ES-I3 (cell line): Measurements from ENCODE around the gene SCART1.
"Not testable (repeated sequence)": the region's sequence is repeated elsewhere in the genome, so short reads cannot be mapped to it uniquely, and the experiment has no call there.

Experiments
- H3K36me3 ChIP-seq: 2 replicates; pipeline ENCODE4 v1.6.1; 2013; ENCODE audit warnings: mild to moderate bottlenecking, low read length, control low read depth, moderate library complexity; ENCODE audit not compliant: insufficient read depth
- H3K4me1 ChIP-seq: 2 replicates; pipeline ENCODE4 v1.6.1; 2013; ENCODE audit warnings: mild to moderate bottlenecking, control low read depth, low read length; ENCODE audit not compliant: insufficient read depth
- H3K9ac ChIP-seq: 2 replicates; pipeline ENCODE4 v1.6.1; 2013; ENCODE audit warnings: low read depth, mild to moderate bottlenecking, low read length, moderate library complexity
- H3K9me3 ChIP-seq: 2 replicates; pipeline ENCODE4 v1.6.1; 2013; ENCODE audit warnings: mild to moderate bottlenecking, low read length, moderate library complexity; ENCODE audit not compliant: control insufficient read depth, insufficient read depth

SCART1 gene

DNA sequence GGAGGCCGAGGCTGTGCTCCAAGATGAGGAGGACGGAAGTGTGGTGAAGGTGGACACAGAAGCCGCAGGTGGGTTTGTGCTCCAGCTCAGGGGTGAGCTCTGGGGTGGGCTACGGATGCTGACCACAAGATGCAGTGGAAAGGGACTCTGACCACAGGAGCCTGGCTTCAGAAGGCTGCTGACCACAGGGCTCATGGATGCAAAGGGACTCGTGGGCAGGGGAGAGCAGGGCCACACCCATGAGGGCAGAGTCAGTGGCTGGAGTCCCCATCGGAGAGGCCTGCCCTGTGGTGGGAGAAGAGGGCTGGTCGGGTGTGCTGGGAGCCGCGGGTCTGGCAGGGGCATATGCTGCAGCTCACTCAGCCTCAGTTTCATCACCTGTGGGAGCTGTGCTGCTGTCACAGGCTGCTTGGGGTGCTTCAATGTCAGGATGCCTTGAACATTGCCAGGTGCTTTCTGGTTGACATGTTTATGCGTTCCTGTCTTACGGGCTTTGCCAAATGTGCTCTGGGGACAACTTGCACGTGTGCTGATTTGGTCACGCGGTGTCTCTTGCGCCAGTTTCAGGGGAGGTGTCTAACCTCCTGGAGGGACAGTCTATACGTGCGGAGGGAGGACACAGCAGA is 13.7 kb downstream of the SCART1 start:
- Histone ChIP-seq H3K36me3 (no peaks in the 10 kb centered on the region), H3K4me1 (no peaks in the 10 kb centered on the region; the same call in 1 of the 2 replicates), H3K9ac (no peak overlapping the region), H3K9me3 (no peaks in the 10 kb centered on the region)

DNA sequence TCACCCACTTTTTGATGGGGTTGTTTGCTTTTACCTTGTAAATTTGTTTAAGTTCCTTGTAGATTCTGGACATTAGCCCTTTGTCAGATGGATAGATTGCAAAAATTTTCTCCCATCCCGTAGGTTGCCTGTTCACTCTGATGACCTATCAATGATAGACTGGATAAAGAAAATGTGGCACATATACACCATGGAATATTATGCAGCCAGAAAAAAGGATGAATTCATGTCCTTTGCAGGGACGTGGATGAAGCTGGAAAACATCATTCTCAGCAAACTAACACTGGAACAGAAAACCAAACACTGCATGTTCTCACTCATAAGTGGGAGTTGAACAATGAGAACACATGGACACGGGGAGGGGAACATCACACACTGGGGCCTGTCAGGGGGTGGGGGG is 15.5 kb downstream of the SCART1 start:
- not testable (repeated sequence) for H3K9ac ChIP-seq, H3K4me1 ChIP-seq, H3K36me3 ChIP-seq, H3K9me3 ChIP-seq

DNA sequence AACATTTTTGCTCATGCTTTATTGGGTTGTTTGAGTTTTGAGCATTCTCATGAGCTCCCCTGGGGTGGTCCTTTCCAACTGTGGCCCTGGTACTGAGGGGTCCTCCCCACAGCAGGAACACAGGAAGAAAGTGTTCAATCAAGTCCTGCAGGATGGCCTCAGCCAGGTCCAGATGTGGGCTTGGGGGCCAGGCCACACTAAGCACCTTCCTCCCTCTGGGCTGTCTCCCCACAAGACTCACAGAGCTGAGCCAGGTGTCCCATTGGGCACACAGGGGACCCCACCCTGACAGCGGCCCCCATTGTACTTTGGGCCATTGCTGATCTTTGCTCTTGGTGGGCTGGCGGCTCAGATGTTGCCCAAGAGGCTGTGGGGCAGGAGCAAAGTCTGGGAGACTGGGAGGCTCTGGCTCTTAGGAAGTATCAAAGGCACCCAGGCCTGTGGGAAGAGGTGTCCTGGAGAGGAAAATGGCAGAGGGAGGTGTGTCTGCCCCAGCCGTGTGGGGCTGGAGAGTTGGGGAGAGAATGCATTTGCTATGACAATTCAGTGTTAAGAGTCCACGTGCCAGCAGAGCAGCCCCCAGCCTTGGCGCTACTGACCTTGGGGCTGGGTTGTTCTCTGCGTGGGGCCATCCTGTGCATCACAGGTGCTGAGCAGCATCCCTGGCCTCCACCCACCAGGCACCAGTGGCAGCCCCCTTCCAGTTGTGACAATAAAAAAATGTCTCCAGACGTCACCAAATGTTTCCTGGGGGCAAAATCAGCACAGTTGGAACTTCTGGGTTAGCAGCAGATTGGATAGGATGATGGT is 17.8 kb downstream of the SCART1 start:
- Histone ChIP-seq H3K4me1 (no peaks in the 10 kb centered on the region), H3K9ac (no peak overlapping the region)

DNA sequence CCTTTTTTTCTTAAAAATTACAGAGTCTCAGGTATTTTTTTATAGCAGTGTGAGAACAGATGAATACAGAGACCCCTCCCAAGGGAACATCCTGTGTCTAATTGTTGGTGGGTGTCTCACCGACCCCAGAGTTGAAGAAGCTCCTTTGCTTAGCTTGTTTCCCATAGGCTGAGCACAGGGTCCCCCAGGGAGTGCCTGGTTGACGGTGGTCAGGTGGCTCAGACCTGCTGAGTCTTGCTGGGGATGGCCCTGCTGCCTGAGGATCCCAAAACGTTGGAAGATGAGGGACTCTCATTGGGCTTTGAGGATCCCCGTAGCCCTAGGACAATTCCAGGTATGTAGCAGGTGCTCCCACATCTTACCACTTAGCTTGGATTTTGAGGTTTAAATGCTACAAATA is 19.5 kb downstream of the SCART1 start:
- Histone ChIP-seq H3K4me1 (no peaks in the 10 kb centered on the region), H3K36me3 (no peaks in the 10 kb centered on the region), H3K9me3 (no peaks in the 10 kb centered on the region), H3K9ac (no peak overlapping the region)

More for the DNA sequence above, 17.8 kb downstream of the SCART1 start:
- H3K36me3 ChIP-seq = no peaks in the 10 kb centered on the region
- H3K9me3 ChIP-seq = no peaks in the 10 kb centered on the region

- no peaks in the 10 kb centered on the region for H3K9me3 ChIP-seq
- no peaks in the 10 kb centered on the region for H3K36me3 ChIP-seq
- no peaks in the 10 kb centered on the region for H3K4me1 ChIP-seq
- H3K9ac ChIP-seq = no peak overlapping the region
Observed at GRCh38 chr10:133474027-133474426, 20.3 kb downstream of the SCART1 start.

DNA sequence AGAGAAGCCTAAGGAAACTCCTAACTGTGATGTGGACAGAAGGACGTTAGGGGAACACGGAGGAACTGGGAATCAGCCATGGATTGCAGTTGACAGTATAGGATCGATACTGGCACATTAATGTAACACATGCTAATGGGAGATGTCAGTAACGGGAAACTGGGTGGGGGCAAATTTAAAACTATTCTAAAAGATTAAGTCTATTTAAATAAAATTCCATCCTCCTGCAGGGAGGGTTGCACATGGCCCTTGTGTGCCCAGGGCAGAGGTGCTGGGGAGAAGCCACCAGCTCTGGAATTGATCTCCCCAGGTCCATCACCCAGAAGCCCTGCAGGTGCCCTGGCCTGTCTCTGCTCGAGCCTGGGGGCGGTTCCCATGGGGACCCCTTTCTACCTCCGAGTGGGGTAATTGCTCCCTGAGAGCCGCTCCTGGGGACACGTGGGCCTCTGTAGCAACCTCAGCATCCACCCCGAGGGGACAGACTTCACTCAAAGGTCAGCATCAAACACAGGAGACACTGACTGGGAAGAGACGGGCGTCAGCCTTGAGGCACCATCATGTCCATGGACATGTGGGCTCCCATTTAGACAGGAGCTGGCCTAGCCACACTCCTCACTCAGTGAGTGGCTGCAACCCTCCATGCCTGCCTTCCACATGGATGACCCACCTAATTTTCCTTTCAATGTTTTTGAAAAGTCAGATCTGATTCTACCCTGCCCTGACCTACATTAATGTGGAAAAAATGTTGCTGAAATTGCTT is 21.1 kb downstream of the SCART1 start:
- no peaks in the 10 kb centered on the region for H3K9me3 ChIP-seq
- H3K9ac ChIP-seq = no peak overlapping the region
- no peaks in the 10 kb centered on the region for H3K36me3 ChIP-seq

DNA sequence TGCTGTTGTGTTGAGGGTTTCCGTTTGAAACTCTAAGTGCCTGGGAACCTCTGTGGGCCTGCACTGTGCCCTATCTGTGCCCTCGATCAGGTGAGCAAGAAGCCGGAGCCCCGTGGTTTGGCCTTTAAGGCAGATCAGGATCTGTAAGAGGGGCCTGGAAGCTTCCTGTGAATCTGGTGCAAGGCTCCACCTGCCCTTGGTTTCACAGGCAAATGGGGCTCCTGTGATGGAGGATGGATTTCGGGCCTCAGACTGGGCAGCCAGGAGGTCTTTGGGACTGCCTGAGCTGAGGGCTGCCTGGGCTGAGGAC is 21.6 kb downstream of the SCART1 start:
- Histone ChIP-seq H3K9me3 (no peaks in the 10 kb centered on the region), H3K36me3 (no peaks in the 10 kb centered on the region), H3K4me1 (no peaks in the 10 kb centered on the region), H3K9ac (no peak overlapping the region)

More for the DNA sequence above, 21.1 kb downstream of the SCART1 start:
- H3K4me1 ChIP-seq = no peaks in the 10 kb centered on the region

GRCh38 chr10:133475821-133476640 is 22.3 kb downstream of the SCART1 start:
- no peaks in the 10 kb centered on the region for H3K9me3 ChIP-seq
- no peaks in the 10 kb centered on the region for H3K4me1 ChIP-seq
- no peaks in the 10 kb centered on the region for H3K36me3 ChIP-seq
- no peak overlapping the region for H3K9ac ChIP-seq

DNA sequence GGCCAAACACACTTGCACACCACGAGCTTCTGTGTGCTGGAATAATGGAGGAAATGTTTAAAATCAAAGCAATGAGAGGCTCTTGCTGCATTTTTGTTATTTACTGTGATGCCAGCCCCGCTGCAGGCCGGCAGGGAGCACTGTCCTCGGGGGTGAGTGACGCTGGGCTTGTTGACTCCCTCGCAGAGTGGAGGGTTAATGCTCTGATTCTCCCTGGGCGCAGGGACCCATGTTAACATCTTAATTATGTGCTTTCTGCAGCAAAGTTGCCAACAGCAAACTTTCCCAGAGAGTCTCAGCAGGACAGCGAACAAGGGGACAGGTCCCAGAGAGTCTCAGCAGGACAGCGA is 22.9 kb downstream of the SCART1 start:
- H3K9ac ChIP-seq = no peak overlapping the region
- no peaks in the 10 kb centered on the region for H3K9me3 ChIP-seq

GRCh38 chr10:133481086-133481643 is 27.4 kb downstream of the SCART1 start:
- peaks cover 8% of the 10 kb centered on the region for H3K9me3 ChIP-seq
- no peaks in the 10 kb centered on the region for H3K4me1 ChIP-seq
- no peak overlapping the region for H3K9ac ChIP-seq
- no peaks in the 10 kb centered on the region for H3K36me3 ChIP-seq

More for the DNA sequence above, 22.9 kb downstream of the SCART1 start:
- H3K36me3 ChIP-seq = no peaks in the 10 kb centered on the region
- no peaks in the 10 kb centered on the region for H3K4me1 ChIP-seq

- Histone ChIP-seq H3K9me3 (peaks cover 8% of the 10 kb centered on the region), H3K9ac (no peak overlapping the region), H3K4me1 (no peaks in the 10 kb centered on the region), H3K36me3 (no peaks in the 10 kb centered on the region)
Observed at GRCh38 chr10:133481657-133482056, 27.9 kb downstream of the SCART1 start.

- Histone ChIP-seq H3K4me1 (no peaks in the 10 kb centered on the region), H3K36me3 (no peaks in the 10 kb centered on the region), H3K9ac (no peak overlapping the region), H3K9me3 (peaks cover 11% of the 10 kb centered on the region)
Observed at GRCh38 chr10:133484818-133485217, 31.1 kb downstream of the SCART1 start.

DNA sequence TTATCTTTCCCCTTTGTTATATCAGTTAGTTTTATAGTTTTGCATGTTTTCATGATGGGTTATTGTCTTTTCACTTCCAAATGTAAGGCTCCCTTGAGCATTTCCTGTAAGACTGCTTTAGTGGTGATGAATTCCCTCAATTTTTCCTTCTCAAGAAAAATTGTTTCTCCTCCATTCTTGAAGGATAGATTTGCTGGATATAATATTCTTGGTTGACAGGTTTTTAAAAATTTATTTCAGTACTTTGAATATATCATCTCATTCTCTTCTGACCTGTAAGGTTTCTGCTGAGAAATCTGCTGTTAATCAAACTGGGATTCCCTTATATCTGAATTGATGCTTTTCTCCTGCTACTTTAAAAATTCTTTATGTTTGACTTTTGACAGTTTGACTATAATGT is 33.3 kb downstream of the SCART1 start:
- Histone ChIP-seq H3K9ac (no peak overlapping the region), H3K4me1 (no peaks in the 10 kb centered on the region), H3K9me3 (peaks cover 11% of the 10 kb centered on the region), H3K36me3 (no peaks in the 10 kb centered on the region)

- H3K36me3 ChIP-seq = no peaks in the 10 kb centered on the region
- H3K9me3 ChIP-seq = peaks cover 8% of the 10 kb centered on the region
- H3K4me1 ChIP-seq = no peaks in the 10 kb centered on the region
- H3K9ac ChIP-seq = no peak overlapping the region
Observed at GRCh38 chr10:133488354-133488753, 34.6 kb downstream of the SCART1 start.
